K562 (cell line): ENCODE measurements around the gene SMG6. TPM values are rescaled to one million over a fixed set of nuclear protein-coding genes. Genes with fewer than 3 reads are reported as not detected.

Source experiments
- ATAC-seq: fragments of 200-7000 bp; cut with Tn5 transposase; 3 replicates; pipeline ENCODE4 v1.9.1; 2020; ENCODE audit warnings: moderate library complexity
- BruUV-seq: library from RNA; stranded (reverse); fragments of 400-500 nt; replicated peaks from 2 replicates; lab custom pipeline; 2021; lab: Mats Ljungman, UMichigan
- CTCF ChIA-PET: fragments of 300-600 bp; formaldehyde crosslinking; extraction: SDS; loops from one replicate; lab custom pipeline; 2021; ENCODE audit warnings: low intra/inter-chr PET ratio; lab: Yijun Ruan, JAX
- POLR2A ChIA-PET: fragments of 300-600, 350-650 bp; sonication (Branson Sonifier 250); formaldehyde crosslinking; extraction: SDS; loops from one replicate; lab custom pipeline; 2021; ENCODE audit warnings: antibody characterized with exemption, inconsistent platforms; lab: Yijun Ruan, JAX
- DNase-seq, 4 experiments: peaks; one replicate each; pipeline versions ENCODE4 v3.0.0 to v3.0.0-alpha.2; 2011 to 2018; ENCODE audit warnings: low spot score in 3 of 4, mixed read lengths in 3 of 4; ENCODE audit errors: extremely low read depth in 1 of 4
- FAIRE-seq: peaks from 2 replicates; lab custom pipeline; 2011; peaks lifted over from hg19 to GRCh38; lab: Jason Lieb, UNC
- H2AFZ ChIP-seq: 2 replicates; pipeline ENCODE4 v1.6.0; 2011; ENCODE audit warnings: low read depth, low read length, control low read depth, inconsistent platforms
- H3K27ac ChIP-seq: fragments of 200-600 bp; 3 replicates; pipeline ENCODE4 v1.8.0; 2011; ENCODE audit warnings: low read depth, mild to moderate bottlenecking, control low read depth, inconsistent platforms, low read length, moderate library complexity, mixed read lengths; ENCODE audit errors: extremely low read depth
- H3K27me3 ChIP-seq, 2 experiments: fragments of 300-600 bp in 1 of 2; 2 replicates in 1 of 2; 3 replicates in 1 of 2; pipeline versions ENCODE4 v1.6.0 to v1.8.0; 2011; ENCODE audit warnings: inconsistent platforms in 2 of 2, low read length in 2 of 2, mild to moderate bottlenecking in 1 of 2, mixed read lengths in 1 of 2, moderate library complexity in 1 of 2; ENCODE audit not compliant: control insufficient read depth in 2 of 2, insufficient read depth in 2 of 2
- H3K36me3 ChIP-seq: fragments of 300-600 bp; 3 replicates; pipeline ENCODE4 v1.8.0; 2011; ENCODE audit warnings: mild to moderate bottlenecking, low read length, inconsistent platforms; ENCODE audit not compliant: control insufficient read depth, insufficient read depth
- H3K4me1 ChIP-seq, 2 experiments: fragments of 200-600 bp in 1 of 2; replicated peaks in 1 of 2; 2 replicates in 1 of 2; 3 replicates in 1 of 2; pipeline versions ENCODE4 v1.5.1 to v1.8.0; 2011; ENCODE audit warnings: inconsistent platforms in 2 of 2, low read length in 2 of 2, mild to moderate bottlenecking in 1 of 2, mixed read lengths in 1 of 2, moderate library complexity in 1 of 2; ENCODE audit not compliant: control insufficient read depth in 2 of 2, insufficient read depth in 2 of 2
- H3K4me2 ChIP-seq: 2 replicates; pipeline ENCODE4 v1.6.1; 2011; ENCODE audit warnings: low read length, control low read depth, inconsistent platforms, mixed read lengths; ENCODE audit not compliant: insufficient read depth
- H3K4me3 ChIP-seq: fragments of 200-600 bp; sonication (generic), shearing (Covaris generic); 2 replicates; pipeline ENCODE4 v1.5.1; 2016; ENCODE audit warnings: control low read depth, inconsistent platforms
- H3K79me2 ChIP-seq: fragments of 200-600 bp; 3 replicates; pipeline ENCODE4 v1.8.0; 2011; ENCODE audit warnings: low read length, inconsistent platforms; ENCODE audit not compliant: control insufficient read depth, insufficient read depth
- H3K9ac ChIP-seq, 2 experiments: 2 replicates each; pipeline versions ENCODE4 v1.6.0 to v1.6.1; 2011; ENCODE audit warnings: low read depth in 2 of 2, low read length in 2 of 2, control low read depth in 1 of 2, inconsistent platforms in 1 of 2, mild to moderate bottlenecking in 1 of 2, mixed read lengths in 1 of 2; ENCODE audit not compliant: insufficient read depth in 1 of 2
- H3K9me1 ChIP-seq: one replicate; pipeline ENCODE4 v1.6.0; 2011; ENCODE audit warnings: inconsistent platforms, mild to moderate bottlenecking, low read length, moderate library complexity; ENCODE audit not compliant: control insufficient read depth, insufficient read depth
- H3K9me3 ChIP-seq: replicated peaks from 2 replicates; pipeline ENCODE4 v1.5.1; 2011; ENCODE audit warnings: low read depth, low read length, inconsistent platforms; ENCODE audit not compliant: control insufficient read depth, insufficient read depth
- H4K20me1 ChIP-seq: replicated peaks from 2 replicates; pipeline ENCODE4 v1.6.1; 2011; ENCODE audit warnings: low read length, inconsistent platforms, mixed read lengths; ENCODE audit not compliant: control insufficient read depth, insufficient read depth
- ASH1L ChIP-seq: fragments of 450-650 bp; IDR thresholded peaks from 2 replicates; pipeline ENCODE4 v1.6.1; 2018; ENCODE audit warnings: borderline replicate concordance, mild to moderate bottlenecking, low read depth; ENCODE audit not compliant: partially characterized antibody
- ATF1 ChIP-seq, 2 experiments: fragments of 450-650 bp in 1 of 2; IDR thresholded peaks; 2 replicates each; pipeline ENCODE4 v1.6.1; 2016; ENCODE audit warnings: missing compliant biosample characterization in 1 of 2, missing genetic modification characterization in 1 of 2
- CC2D1A ChIP-seq: fragments of 450-650 bp; IDR thresholded peaks from 2 replicates; pipeline ENCODE4 v1.6.1; 2017; ENCODE audit warnings: mild to moderate bottlenecking
- CSDE1 ChIP-seq, 2 experiments: fragments of 450-650 bp; IDR thresholded peaks; 2 replicates each; pipeline ENCODE4 v1.6.1; 2016; ENCODE audit warnings: mild to moderate bottlenecking in 1 of 2
- FOXP1 ChIP-seq: sonication (generic); formaldehyde crosslinking; IDR thresholded peaks from 2 replicates; pipeline ENCODE4 v1.8.0; 2022; ENCODE audit warnings: mild to moderate bottlenecking, missing genetic modification reagents
- GABPB2 ChIP-seq: fragments of 250-450 bp; sonication (Bioruptor Pico); conservative IDR thresholded peaks from 2 replicates; pipeline ENCODE4 v1.5.1; 2021; ENCODE audit warnings: mild to moderate bottlenecking
- IFI16 ChIP-seq: fragments of 250-450 bp; sonication (Bioruptor Pico); IDR thresholded peaks from 2 replicates; pipeline ENCODE4 v2.1.2; 2022; ENCODE audit warnings: mild to moderate bottlenecking, inconsistent platforms
- SMARCA4 ChIP-seq: fragments of 450-650 bp; IDR thresholded peaks from 2 replicates; pipeline ENCODE4 v1.6.1; 2016
- SNIP1 ChIP-seq: fragments of 450-650 bp; IDR thresholded peaks from 2 replicates; pipeline ENCODE4 v1.7.1; 2017; ENCODE audit warnings: low read depth, mild to moderate bottlenecking
- STAG1 ChIP-seq: sonication (generic); formaldehyde crosslinking; IDR thresholded peaks from 2 replicates; pipeline ENCODE4 v1.5.0; 2020; ENCODE audit warnings: missing genetic modification reagents, borderline replicate concordance
- XRCC3 ChIP-seq: fragments of 450-650 bp; IDR thresholded peaks from 2 replicates; pipeline ENCODE4 v1.6.1; 2017; ENCODE audit warnings: mild to moderate bottlenecking, moderate library complexity
- ZBED1 ChIP-seq: IDR thresholded peaks from 2 replicates; pipeline ENCODE4 v1.6.1; 2014
- ZNF121 ChIP-seq: sonication (generic); formaldehyde crosslinking; conservative IDR thresholded peaks from 2 replicates; pipeline ENCODE4 v1.8.0; 2022; ENCODE audit warnings: missing genetic modification reagents
- ZSCAN32 ChIP-seq: fragments of 450-650 bp; formaldehyde crosslinking; IDR thresholded peaks from 2 replicates; pipeline ENCODE4 v1.4.0; 2020; ENCODE audit warnings: mild to moderate bottlenecking, moderate library complexity
- WGBS: fragments of 100-300 bp; shearing (Covaris generic); methylation state at CpG from one replicate; pipeline ENCODE4 v1.1.6; 2016; ENCODE audit warnings: low coverage, mixed read lengths; ENCODE audit not compliant: insufficient coverage; ENCODE audit errors: missing lambda C conversion rate; 5-methylcytosine and 5-hydroxymethylcytosine counted together
- in situ Hi-C: fragments of 300-500 bp; cut with MboI; formaldehyde crosslinking; loops from 4 replicates; pipeline ENCODE4 v1.15.0; 2018; ENCODE audit warnings: inconsistent platforms, mixed read lengths
- intact Hi-C: fragments of 100-400 bp; cut with micrococcal nuclease; formaldehyde crosslinking; loops from 2 replicates; pipeline ENCODE4 v1.14.2; 2022
- polyA plus RNA-seq, 8 experiments: library from polyadenylated mRNA; depleted of rRNA in 4 of 8; stranded (reverse) in 5 of 8; unstranded in 3 of 8; fragments of >200 nt; fragmentation: Nextera tagmentation in 2 of 8; fragmentation: Illumina TruSeq in 1 of 8; extraction: Ambion mirVana in 2 of 8; extraction: Trizol in 1 of 8; gene quantifications; 2 replicates each; pipeline versions ENCODE4 v1.2.1 to v1.2.3, GENCODE V29; 2011 to 2014; ENCODE audit warnings: inconsistent platforms in 1 of 8, missing spikeins in 1 of 8
- total RNA-seq, 7 experiments: library from RNA; depleted of rRNA in 6 of 7; stranded (reverse); fragments of >200 nt in 6 of 7; fragmentation: Illumina TruSeq in 2 of 7; extraction: Trizol in 2 of 7; gene quantifications; 2 replicates each; pipeline versions ENCODE4 v1.2.1 to v1.2.3, GENCODE V29; 2011 to 2021; ENCODE audit warnings: low replicate concordance in 1 of 7
- TF ChIP-seq, protein P1 (sequence below): fragments of 200-800 bp; sonication (Bioruptor generic); IDR thresholded peaks from 2 replicates; pipeline ENCODE4 v1.6.1; 2016; ENCODE audit warnings: missing genetic modification characterization, missing compliant biosample characterization
- TF ChIP-seq, protein P2 (sequence below), 3 experiments: IDR thresholded peaks in 2 of 3; conservative IDR thresholded peaks in 1 of 3; 2 replicates each; pipeline ENCODE4 v1.5.1; 2011 to 2012; ENCODE audit warnings: low read length in 3 of 3, mild to moderate bottlenecking in 3 of 3, control low read depth in 2 of 3, improper control_type of control experiment in 1 of 3, inconsistent platforms in 1 of 3, low read depth in 1 of 3, mixed read lengths in 1 of 3, moderate library complexity in 1 of 3; ENCODE audit not compliant: insufficient read depth in 2 of 3
- TF ChIP-seq, protein P3 (sequence below): sonication (generic); formaldehyde crosslinking; IDR thresholded peaks from 2 replicates; pipeline ENCODE4 v1.9.0; 2022; ENCODE audit warnings: mild to moderate bottlenecking, missing genetic modification reagents

SMG6 gene
- total and polyA plus RNA-seq, 9 of the 15 experiments (the other 6 are each of a cell fraction or from before 2014, with no cell fraction given), result 0.44 to 13.9 (median 6.0) TPM

DNA sequence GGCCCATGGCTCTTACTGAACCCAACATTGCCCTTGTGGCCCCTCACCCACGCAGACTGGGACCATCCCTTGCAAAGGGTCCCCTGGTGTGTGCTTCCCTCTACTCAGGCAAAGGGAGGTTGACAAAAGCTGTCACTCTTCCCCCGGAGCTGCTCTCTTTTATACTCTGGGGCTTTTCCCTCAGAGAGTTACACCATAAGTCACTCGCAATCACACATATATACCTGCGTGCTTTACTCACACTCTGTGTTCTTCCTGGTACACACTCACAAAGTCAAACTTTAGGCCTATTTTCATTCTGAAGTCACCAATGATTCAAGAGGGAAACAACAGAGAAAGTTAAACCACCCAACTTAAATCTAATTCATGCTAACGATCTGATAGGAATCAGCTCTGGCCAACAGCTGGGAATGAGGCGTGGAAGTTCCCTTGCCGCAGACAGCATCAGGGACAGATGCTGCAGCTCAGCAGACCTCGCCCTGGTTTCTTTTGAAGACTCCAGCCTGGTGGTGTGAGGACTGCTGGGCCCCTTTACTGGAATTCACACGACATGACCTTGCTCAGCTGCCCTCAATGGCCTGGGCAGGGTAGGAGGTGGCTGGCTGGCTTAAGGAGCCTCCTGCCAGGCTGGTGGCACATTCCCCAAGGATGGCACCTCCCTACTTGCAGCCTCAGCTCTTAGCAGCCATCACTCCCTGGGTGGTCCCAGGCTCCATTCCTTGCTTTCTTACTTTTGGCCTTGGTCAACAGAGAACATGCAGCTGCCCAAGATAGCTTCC, 221.4 kb downstream of the SMG6 start:
- H3K27ac ChIP-seq, result no peak overlapping the region
- H3K9ac ChIP-seq, result no peak overlapping the region
- H3K4me3 ChIP-seq, result no peak overlapping the region
- no peak for FAIRE-seq
- H4K20me1 ChIP-seq, result no peaks in the 10 kb centered on the region; the same call in 1 of the 2 replicates
- no peak overlapping the region for H3K4me2 ChIP-seq
- 68% methylated on average over 7 of the region's 9 CpGs for WGBS
- ChIA-PET POLR2A (interaction anchor here (0.7 kb wide), 1 partner anchor 12 kb away, joined by 3 read pairs; no protein-coding TSS in a partner anchor), CTCF (no interaction called here)
- H3K4me1 ChIP-seq, result peaks cover 19 to 23% of the 10 kb centered on the region in 2 experiments
- no peaks in the 10 kb centered on the region for H3K79me2 ChIP-seq
- peaks cover 18% of the 10 kb centered on the region; the same call in 2 of the 3 replicates for H3K36me3 ChIP-seq
- no peak overlapping the region for H2AFZ ChIP-seq
- BruUV-seq, result no TSS peak
- intact Hi-C loops, result no loop called here
- in situ Hi-C loops, result no loop called here
- no peaks in the 10 kb centered on the region for H3K9me1 ChIP-seq
- DNase-seq, result no peak
- no peaks in the 10 kb centered on the region for H3K27me3 ChIP-seq
- H3K9me3 ChIP-seq, result no peaks in the 10 kb centered on the region
- ATAC-seq, result no peak
- no peak for TF ChIP-seq GABPB2 (CRISPR knock-in tag)
- no peak for TF ChIP-seq FOXP1 (CRISPR knock-in tag)
- TF ChIP-seq STAG1, result no peak
- no peak for TF ChIP-seq CSDE1 (IDR thresholded peaks at IDR 0.05)
- TF ChIP-seq SMARCA4, result no peak
- no peak for TF ChIP-seq IFI16 (CRISPR knock-in tag)
- no peak for TF ChIP-seq ATF1 (CRISPR knock-in tag; IDR thresholded peaks at IDR 0.05)
- TF ChIP-seq ATF1 (tag; IDR thresholded peaks at IDR 0.05), result no peak
- no peak for TF ChIP-seq ZBED1
- no peak for TF ChIP-seq ZSCAN32 (CRISPR knock-in tag)
- no peak for TF ChIP-seq SNIP1
- TF ChIP-seq ASH1L, result no peak
- TF ChIP-seq, protein P1, sequence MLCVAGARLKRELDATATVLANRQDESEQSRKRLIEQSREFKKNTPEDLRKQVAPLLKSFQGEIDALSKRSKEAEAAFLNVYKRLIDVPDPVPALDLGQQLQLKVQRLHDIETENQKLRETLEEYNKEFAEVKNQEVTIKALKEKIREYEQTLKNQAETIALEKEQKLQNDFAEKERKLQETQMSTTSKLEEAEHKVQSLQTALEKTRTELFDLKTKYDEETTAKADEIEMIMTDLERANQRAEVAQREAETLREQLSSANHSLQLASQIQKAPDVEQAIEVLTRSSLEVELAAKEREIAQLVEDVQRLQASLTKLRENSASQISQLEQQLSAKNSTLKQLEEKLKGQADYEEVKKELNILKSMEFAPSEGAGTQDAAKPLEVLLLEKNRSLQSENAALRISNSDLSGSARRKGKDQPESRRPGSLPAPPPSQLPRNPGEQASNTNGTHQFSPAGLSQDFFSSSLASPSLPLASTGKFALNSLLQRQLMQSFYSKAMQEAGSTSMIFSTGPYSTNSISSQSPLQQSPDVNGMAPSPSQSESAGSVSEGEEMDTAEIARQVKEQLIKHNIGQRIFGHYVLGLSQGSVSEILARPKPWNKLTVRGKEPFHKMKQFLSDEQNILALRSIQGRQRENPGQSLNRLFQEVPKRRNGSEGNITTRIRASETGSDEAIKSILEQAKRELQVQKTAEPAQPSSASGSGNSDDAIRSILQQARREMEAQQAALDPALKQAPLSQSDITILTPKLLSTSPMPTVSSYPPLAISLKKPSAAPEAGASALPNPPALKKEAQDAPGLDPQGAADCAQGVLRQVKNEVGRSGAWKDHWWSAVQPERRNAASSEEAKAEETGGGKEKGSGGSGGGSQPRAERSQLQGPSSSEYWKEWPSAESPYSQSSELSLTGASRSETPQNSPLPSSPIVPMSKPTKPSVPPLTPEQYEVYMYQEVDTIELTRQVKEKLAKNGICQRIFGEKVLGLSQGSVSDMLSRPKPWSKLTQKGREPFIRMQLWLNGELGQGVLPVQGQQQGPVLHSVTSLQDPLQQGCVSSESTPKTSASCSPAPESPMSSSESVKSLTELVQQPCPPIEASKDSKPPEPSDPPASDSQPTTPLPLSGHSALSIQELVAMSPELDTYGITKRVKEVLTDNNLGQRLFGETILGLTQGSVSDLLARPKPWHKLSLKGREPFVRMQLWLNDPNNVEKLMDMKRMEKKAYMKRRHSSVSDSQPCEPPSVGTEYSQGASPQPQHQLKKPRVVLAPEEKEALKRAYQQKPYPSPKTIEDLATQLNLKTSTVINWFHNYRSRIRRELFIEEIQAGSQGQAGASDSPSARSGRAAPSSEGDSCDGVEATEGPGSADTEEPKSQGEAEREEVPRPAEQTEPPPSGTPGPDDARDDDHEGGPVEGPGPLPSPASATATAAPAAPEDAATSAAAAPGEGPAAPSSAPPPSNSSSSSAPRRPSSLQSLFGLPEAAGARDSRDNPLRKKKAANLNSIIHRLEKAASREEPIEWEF (CRISPR knock-in tag), result no peak
- TF ChIP-seq ZNF121 (CRISPR knock-in tag), result no peak
- TF ChIP-seq, protein P2, sequence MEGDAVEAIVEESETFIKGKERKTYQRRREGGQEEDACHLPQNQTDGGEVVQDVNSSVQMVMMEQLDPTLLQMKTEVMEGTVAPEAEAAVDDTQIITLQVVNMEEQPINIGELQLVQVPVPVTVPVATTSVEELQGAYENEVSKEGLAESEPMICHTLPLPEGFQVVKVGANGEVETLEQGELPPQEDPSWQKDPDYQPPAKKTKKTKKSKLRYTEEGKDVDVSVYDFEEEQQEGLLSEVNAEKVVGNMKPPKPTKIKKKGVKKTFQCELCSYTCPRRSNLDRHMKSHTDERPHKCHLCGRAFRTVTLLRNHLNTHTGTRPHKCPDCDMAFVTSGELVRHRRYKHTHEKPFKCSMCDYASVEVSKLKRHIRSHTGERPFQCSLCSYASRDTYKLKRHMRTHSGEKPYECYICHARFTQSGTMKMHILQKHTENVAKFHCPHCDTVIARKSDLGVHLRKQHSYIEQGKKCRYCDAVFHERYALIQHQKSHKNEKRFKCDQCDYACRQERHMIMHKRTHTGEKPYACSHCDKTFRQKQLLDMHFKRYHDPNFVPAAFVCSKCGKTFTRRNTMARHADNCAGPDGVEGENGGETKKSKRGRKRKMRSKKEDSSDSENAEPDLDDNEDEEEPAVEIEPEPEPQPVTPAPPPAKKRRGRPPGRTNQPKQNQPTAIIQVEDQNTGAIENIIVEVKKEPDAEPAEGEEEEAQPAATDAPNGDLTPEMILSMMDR (IDR thresholded peaks at IDR 0.05 in 2 of 3, conservative IDR thresholded peaks at IDR 0.05 in 1 of 3; ENCODE audit: insufficient read depth in 2 of 3, low read depth in 1 of 3, low read length in 3 of 3), result no peak
- no peak for TF ChIP-seq CC2D1A
- TF ChIP-seq, protein P3, sequence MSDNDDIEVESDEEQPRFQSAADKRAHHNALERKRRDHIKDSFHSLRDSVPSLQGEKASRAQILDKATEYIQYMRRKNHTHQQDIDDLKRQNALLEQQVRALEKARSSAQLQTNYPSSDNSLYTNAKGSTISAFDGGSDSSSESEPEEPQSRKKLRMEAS, result no peak
- no peak for TF ChIP-seq XRCC3
